Activated T-cell treated with anti-CD3 and anti-CD28 coated beads for 48 hours (primary cell): Measurements from ENCODE around the gene SELENOV.
"Not testable (repeated sequence)": the region's sequence is repeated elsewhere in the genome, so short reads cannot be mapped to it uniquely, and the experiment has no call there.

Experiments
- DNase-seq: peaks from one replicate; pipeline ENCODE4 v3.0.0-alpha.2; 2020; ENCODE audit warnings: low read depth

The SELENOV gene

GRCh38 chr19:39514840-39515550, at the start of gene SELENOV:
SELENOV (plus strand) TSS chr19:39515139; CDS start chr19:39515213, 74 bp downstream.
- DNase-seq = no peak

GRCh38 chr19:39465956-39466747, 48.8 kb upstream of the SELENOV start:
- no peak for DNase-seq

GRCh38 chr19:39467941-39468340, 47.0 kb upstream of the SELENOV start:
- DNase-seq = no peak

GRCh38 chr19:39469036-39469435, 45.9 kb upstream of the SELENOV start:
- no peak for DNase-seq

GRCh38 chr19:39469567-39469966, 45.4 kb upstream of the SELENOV start:
- no peak for DNase-seq

GRCh38 chr19:39470724-39471339, 44.1 kb upstream of the SELENOV start:
- DNase-seq = no peak

- DNase-seq = no peak
Measured at GRCh38 chr19:39471756-39472536, 43.0 kb upstream of the SELENOV start.

- DNase-seq = no peak
Measured at GRCh38 chr19:39472746-39473442, 42.0 kb upstream of the SELENOV start.

GRCh38 chr19:39473443-39473960, 41.4 kb upstream of the SELENOV start:
- no peak for DNase-seq

- peak; percentile 61 for DNase-seq
Measured at GRCh38 chr19:39474139-39474620, 40.8 kb upstream of the SELENOV start.

GRCh38 chr19:39475748-39476147, 39.2 kb upstream of the SELENOV start:
- no peak for DNase-seq

GRCh38 chr19:39479319-39479801, 35.6 kb upstream of the SELENOV start:
- not testable (repeated sequence) for DNase-seq

- no peak for DNase-seq
Measured at GRCh38 chr19:39479916-39480315, 35.0 kb upstream of the SELENOV start.

GRCh38 chr19:39480337-39481228, 34.4 kb upstream of the SELENOV start, which contains the start of gene TIMM50:
TIMM50 (plus strand) TSS chr19:39480838; CDS start chr19:39480854, 16 bp downstream.
- DNase-seq = peak; percentile 99

- no peak for DNase-seq
Measured at GRCh38 chr19:39481229-39481545, 33.8 kb upstream of the SELENOV start.

- no peak for DNase-seq
Measured at GRCh38 chr19:39481676-39482075, 33.3 kb upstream of the SELENOV start.

GRCh38 chr19:39483141-39483540, 31.8 kb upstream of the SELENOV start:
- no peak for DNase-seq

- no peak for DNase-seq
Measured at GRCh38 chr19:39489756-39490155, 25.2 kb upstream of the SELENOV start.

- DNase-seq = no peak
Measured at GRCh38 chr19:39492225-39492624, 22.7 kb upstream of the SELENOV start.

- no peak for DNase-seq
Measured at GRCh38 chr19:39492788-39493187, 22.2 kb upstream of the SELENOV start.
